ENCODE results near the gene SPCS1.

DNA sequence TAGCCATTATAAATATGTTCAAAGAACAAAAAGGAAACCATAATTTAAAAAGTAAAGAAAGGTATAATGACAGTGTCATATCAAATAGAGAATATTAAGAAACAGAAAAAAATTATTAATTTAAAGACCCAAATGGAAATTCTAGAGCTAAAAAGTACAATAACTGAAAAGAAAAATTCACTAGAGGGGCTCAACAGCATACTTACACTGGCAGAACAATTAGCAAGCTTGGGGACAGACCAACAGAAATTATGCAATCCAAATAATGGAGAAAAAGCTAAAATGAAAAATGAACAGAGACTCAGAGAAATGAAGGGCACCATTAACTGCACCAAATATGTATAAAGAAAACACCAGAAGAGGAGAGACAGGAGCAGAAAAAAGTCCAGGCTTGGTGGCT, 13.7 kb downstream of the SPCS1 start:
- TF ChIP-seq CTCF (IDR thresholded peaks at IDR 0.05 in 8 of 11, conservative IDR thresholded peaks at IDR 0.05 in 3 of 11) (no peak), POLR2A (IDR thresholded peaks at IDR 0.05) (no peak)

Data from spleen (tissue), 7 donors.